IPS DF 19.7 (cell line): Measurements from ENCODE around the gene TMEM178B.
A peak's percentile ranks its signal among the peaks of the same experiment; 100 is the strongest.

Experiments
- DNase-seq: peaks from one replicate; pipeline ENCODE4 v3.0.0-alpha.2; 2013; ENCODE audit warnings: low read depth, low spot score

The TMEM178B gene

DNA sequence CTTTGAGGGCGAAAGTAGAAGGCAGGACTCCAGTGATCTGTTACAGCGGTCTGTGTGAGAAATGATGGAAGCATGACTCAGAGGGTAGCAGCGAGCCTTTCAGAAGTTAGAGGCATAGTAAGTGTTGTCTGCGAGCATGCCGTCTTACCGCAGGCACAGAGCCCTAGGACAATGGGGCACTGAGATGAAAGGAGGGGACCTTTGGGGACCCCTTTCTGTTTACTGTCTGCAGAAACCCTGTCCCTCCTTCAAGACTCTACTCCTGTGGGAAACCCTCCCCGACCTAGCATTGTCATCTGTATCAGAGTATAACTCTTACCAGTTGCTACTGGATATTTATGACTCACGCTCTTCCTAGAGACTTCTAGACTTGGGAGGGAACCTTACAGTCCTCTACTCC is 390.1 kb downstream of the TMEM178B start:
- DNase-seq: no peak

GRCh38 chr7:141464551-141464950 is 390.7 kb downstream of the TMEM178B start:
- no peak for DNase-seq

DNA sequence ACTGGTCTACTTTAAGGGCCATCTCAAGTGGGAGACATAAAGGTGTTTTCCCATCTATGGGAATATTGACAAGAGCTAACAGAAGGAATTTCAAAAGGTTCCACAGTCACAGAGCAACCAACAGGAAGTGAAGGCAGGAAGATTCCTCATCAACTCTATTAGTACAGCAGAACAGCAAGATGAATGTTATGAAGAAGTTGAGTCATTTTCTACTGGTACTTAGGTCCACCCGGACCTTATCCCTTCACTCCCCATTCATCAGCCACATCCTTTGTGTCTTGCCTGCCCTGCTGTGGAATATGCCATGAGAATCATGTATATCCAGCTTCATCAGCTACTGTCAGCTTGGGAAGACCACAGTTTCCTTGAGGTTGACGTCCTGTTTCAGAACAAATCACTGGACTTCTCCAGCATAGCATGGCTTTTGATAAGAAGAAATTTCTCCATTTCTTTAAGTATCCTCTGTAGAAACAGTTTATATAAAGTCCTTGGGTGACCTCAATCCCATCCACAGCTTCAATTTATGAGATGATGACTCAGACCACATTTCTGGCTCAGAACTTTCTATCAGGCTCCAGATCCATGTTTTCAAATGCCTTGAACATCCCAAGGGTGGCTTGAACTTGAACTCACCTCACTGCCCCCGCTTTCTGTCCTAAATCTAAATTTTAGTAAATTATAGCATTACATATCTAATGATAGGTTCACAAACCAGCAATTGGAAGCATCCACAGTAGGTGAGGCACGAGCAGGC is 392.5 kb downstream of the TMEM178B start:
- no peak for DNase-seq

- no peak for DNase-seq
Observed at GRCh38 chr7:141468341-141468740, 394.5 kb downstream of the TMEM178B start.

DNA sequence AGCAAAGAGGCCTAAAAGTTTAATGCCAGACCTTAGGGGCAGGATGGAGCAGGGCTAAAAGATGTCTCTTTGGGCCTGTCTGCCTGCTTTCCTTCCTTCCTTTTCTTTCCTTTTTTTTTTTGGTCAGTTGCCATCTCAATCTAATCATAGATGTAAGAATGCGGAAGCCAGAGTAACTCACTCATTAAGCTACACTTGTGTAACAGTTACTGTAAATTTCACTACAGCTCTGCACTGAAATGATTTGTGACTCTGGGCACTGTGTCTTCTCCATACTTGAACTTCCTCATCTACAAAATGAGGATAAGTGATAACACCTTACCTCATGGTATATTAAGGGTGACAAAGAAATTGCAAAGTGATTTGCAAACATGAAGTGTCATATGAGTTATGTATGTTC is 401.8 kb downstream of the TMEM178B start:
- DNase-seq: no peak

GRCh38 chr7:141477865-141478264 is 404.0 kb downstream of the TMEM178B start:
- no peak for DNase-seq

GRCh38 chr7:141478845-141479244 is 405.0 kb downstream of the TMEM178B start:
- no peak for DNase-seq

DNA sequence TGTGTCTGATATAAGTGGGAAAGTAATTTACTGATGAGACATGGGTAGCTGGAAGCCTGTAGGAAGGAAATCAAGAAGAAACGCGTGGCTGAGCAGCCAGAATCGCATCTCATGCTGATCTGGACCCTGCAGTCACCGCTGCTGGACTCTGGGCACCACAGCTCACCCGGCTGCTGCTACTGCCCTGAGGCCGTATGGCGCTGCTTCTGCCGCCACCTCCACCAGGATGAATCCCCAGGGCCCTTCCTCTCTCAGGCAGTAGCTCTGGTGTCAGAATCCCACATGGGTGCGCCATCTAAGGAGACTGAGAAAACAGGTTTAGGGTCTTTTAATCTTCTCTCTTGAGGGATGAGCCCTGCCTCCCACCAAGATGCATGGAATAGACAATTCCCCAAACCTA is 407.1 kb downstream of the TMEM178B start:
- no peak for DNase-seq

DNA sequence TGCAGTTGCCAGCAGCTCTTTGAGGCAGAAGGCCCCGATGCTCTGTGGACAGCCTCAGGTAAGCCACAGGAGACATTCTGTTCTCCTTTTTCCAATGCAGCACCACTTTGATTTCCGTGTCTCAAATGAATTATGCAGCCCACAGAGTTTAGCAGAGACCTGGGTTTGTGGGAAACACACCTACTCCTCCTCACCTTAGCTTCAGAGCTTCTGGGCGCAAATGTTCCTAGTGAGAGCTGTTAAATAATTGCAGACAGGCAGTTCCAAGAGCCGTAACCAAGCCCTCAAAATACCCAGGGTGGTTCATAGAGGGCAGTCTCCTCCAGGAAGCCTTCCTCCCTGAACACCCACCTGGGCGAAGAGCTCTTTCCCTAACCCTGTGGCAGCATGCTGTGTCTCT is 408.1 kb downstream of the TMEM178B start:
- no peak for DNase-seq

DNA sequence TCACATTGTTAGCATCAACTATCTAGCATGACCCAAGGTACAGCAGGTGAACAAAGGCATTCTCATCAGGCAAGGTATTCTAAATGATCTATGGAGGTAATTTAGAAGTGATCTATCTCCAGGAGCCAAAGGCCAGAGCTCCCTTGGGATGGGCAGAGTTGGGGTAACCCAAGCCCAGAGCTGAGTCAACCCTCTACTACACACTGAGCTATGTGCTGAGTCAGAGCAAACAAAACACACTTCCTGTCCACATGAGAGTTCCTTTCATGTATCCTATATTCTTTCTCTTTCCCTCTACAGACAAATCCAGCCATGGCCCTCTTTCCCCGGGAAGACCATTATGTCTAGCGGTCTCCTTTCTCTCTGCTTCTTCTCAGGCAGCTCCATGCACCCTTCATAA is 409.2 kb downstream of the TMEM178B start:
- DNase-seq: no peak

GRCh38 chr7:141484907-141485306 is 411.0 kb downstream of the TMEM178B start:
- no peak for DNase-seq

- peak; percentile 20 for DNase-seq
Observed at GRCh38 chr7:141486959-141487358, 413.1 kb downstream of the TMEM178B start.

GRCh38 chr7:141490474-141490873 is 416.6 kb downstream of the TMEM178B start:
- DNase-seq: peak; percentile 35

DNA sequence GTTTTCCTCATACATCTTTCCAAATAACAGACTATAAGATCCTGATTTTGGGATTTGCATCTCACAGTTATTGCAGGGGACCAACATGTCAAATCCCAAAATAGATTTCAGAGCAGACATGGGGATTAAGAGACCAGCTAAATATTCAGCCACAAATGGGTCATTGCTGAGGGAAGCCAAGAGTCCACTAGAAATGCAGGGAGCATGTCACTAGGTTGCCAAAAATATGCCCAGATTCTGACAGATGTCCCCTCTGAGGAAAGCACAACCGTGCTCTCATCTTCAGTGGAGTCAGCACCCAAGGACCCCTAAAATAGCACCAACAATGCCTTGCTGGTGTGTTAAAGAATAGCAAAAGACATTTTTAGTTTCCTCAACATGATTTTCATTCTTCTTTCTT is 421.2 kb downstream of the TMEM178B start:
- no peak for DNase-seq

GRCh38 chr7:141497391-141497790 is 423.5 kb downstream of the TMEM178B start:
- DNase-seq: no peak

- no peak for DNase-seq
Observed at GRCh38 chr7:141500608-141501007, 426.7 kb downstream of the TMEM178B start.

GRCh38 chr7:141501451-141501850 is 427.6 kb downstream of the TMEM178B start:
- no peak for DNase-seq

- DNase-seq: peak; percentile 30
Observed at GRCh38 chr7:141511316-141511675, 437.4 kb downstream of the TMEM178B start.

DNA sequence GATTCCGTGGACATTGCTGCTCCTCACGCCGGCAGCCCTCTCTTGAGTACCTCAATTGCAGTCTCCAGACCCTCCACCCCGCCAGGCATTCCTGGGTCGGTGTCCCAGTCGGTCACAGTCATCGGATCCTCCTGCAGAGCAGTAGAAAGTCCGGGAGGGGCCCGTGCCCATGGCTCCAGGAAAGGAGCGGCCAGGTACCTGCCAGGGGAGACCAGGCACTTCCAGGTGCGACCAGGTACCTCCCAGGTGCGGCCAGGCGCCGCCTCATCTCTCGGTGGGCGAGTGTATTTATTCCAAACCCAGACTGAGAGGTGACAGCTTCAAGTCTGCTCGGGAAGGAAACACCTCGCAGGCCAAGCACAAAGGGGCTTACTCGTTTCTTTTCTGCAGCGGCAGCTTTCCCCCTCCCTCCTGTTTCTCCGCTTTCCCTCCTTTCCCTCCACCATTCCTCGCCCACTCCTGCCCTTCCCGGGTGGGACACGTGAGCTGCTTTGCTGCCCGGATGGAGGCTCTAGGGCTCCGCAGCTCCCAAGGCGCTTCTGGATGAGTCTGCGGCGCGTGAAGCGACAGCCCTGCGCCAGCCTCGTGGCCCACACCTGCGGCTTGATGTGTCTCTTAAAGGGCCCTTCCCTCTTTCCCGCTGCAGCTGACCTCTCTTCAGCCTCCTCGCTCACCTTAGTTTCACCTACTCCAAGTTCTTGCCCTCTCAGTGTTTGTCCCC is 438.0 kb downstream of the TMEM178B start:
- peak; percentile 42 for DNase-seq

- DNase-seq: no peak
Observed at GRCh38 chr7:141512597-141512996, 438.7 kb downstream of the TMEM178B start.

DNA sequence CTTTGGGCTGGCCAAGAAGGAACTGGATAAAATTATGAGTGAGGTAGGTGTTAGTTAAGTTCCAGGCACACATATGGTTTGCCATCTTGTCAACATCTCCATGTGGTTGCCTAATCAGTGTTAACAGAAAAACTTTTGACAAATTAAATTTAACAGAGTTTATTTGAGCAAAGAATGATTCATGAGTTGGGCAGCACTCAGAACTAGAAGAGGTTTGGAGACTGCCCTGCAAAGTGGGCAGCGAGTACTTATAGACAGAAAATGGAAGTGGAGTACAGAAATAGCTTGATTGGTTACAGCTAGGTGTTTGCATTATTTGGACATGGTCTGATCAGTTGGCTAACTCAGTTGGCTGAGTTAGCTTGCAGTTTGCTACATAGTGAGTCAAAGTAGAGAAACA is 439.9 kb downstream of the TMEM178B start:
- no peak for DNase-seq

DNA sequence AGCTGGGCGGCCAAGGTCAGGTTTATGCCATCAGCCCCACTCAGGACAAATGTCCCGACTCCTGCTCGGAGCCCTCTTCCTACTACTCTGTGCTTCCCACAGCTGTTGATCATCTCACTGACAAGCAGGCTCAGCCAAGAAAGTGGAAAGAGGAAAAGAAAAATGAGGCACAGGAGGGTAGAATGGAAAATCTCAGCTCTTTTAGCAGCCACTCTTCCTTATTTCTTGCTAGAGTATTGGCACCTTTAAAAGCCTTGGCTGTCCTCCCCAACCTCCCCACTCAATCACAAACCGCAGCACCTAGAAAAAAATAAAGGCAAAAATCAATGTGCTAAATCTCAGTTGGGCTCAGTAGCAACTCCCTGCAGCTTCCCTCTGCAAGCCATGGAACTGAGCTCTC is 442.1 kb downstream of the TMEM178B start:
- DNase-seq: no peak

DNA sequence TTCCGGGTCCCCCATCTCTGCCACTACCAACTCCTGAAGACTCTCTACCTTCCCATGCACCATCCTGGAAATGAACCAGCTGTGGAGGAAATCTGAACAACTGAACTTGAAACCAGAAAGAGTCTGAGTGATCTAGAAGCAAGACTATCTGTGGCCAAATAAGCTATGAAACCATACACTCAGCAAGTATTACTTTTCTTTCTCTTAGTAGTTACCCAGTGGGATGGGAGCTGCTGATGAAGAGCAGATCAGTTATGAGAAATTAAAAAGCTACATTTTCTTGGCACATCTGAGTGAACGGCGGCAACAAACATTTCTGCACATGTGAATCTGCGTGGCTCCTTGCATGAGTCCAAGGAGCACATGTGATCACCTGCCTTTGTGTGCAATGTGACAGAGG is 445.8 kb downstream of the TMEM178B start:
- DNase-seq: no peak
